ENCODE measurements around the gene GRIN1.

The GRIN1 gene

GRCh38 chr9:137176302-137177182 lies 37.6 kb downstream of the GRIN1 start:
- Histone ChIP-seq H3K36me3 (replicated peaks in 1 of 2; ENCODE audit: control insufficient read depth in 2 of 2, insufficient read depth in 2 of 2, low read length in 2 of 2) (peaks cover 13 to 34% of the 10 kb centered on the region in 2 donors), H3K4me2 (ENCODE audit: insufficient read depth, low read length, poor library complexity, severe bottlenecking) (no peak overlapping the region), H2AK5ac (ENCODE audit: low read depth, low read length) (no peak overlapping the region), H3K23ac (ENCODE audit: low read depth, low read length, poor library complexity) (peak overlapping the region; percentile 92), H3K18ac (ENCODE audit: low read length) (no peak overlapping the region), H2BK12ac (ENCODE audit: low read length) (no peak overlapping the region), H3K79me1 (ENCODE audit: low read depth, low read length) (peaks cover 8% of the 10 kb centered on the region), H3K4me3 (ENCODE audit: low read length in 2 of 2) (no peak overlapping the region), H4K8ac (ENCODE audit: low read depth, low read length) (no peak overlapping the region), H2AFZ (ENCODE audit: low read length) (no peak overlapping the region), H4K91ac (ENCODE audit: low read depth, low read length, poor library complexity) (no peak overlapping the region), H3K4me1 (ENCODE audit: control insufficient read depth in 2 of 2, insufficient read depth in 1 of 2, low read depth in 1 of 2, low read length in 2 of 2) (peaks cover 0 to 5% of the 10 kb centered on the region in 2 donors), H2BK5ac (ENCODE audit: low read length) (no peak overlapping the region), H3K14ac (ENCODE audit: low read length) (no peak overlapping the region), H2BK120ac (ENCODE audit: low read depth, low read length) (no peak overlapping the region), H3K9me3 (replicated peaks in 1 of 2; ENCODE audit: control insufficient read depth in 2 of 2, insufficient read depth in 1 of 2, low read depth in 1 of 2, low read length in 2 of 2) (no peaks in the 10 kb centered on the region), H3K4ac (ENCODE audit: low read length) (no peak overlapping the region), H3K27ac (replicated peaks; ENCODE audit: low read length) (no peak overlapping the region), H3K27me3 (ENCODE audit: control insufficient read depth in 3 of 3, insufficient read depth in 3 of 3, low read depth in 1 of 3, low read length in 3 of 3) (peaks cover 0 to 18% (median 10%) of the 10 kb centered on the region in 3 experiments), H2BK15ac (ENCODE audit: low read length) (no peak overlapping the region), H3K9ac (ENCODE audit: low read depth, low read length, poor library complexity) (no peak overlapping the region)
- no CpG with 5 or more reads among the region's 17 CpGs for WGBS, 2 donors (ENCODE audit: extremely low coverage in 2 of 2, insufficient read length in 2 of 2, insufficient replicate concordance in 1 of 2)
- DNase-seq (ENCODE audit: low spot score) = no peak

GRCh38 chr9:137178201-137178938 lies 39.4 kb downstream of the GRIN1 start:
- no peak for DNase-seq (ENCODE audit: low spot score)
- Histone ChIP-seq H3K4me2 (ENCODE audit: insufficient read depth, low read length, poor library complexity, severe bottlenecking) (peak overlapping the region; percentile 2), H3K9ac (ENCODE audit: low read depth, low read length, poor library complexity) (no peak overlapping the region), H3K4ac (ENCODE audit: low read length) (no peak overlapping the region), H3K18ac (ENCODE audit: low read length) (no peak overlapping the region), H3K9me3 (replicated peaks in 1 of 2; ENCODE audit: control insufficient read depth in 2 of 2, insufficient read depth in 1 of 2, low read depth in 1 of 2, low read length in 2 of 2) (no peaks in the 10 kb centered on the region), H2AFZ (ENCODE audit: low read length) (no peak overlapping the region), H3K27ac (replicated peaks; ENCODE audit: low read length) (no peak overlapping the region), H3K14ac (ENCODE audit: low read length) (no peak overlapping the region), H2BK120ac (ENCODE audit: low read depth, low read length) (no peak overlapping the region), H2BK12ac (ENCODE audit: low read length) (no peak overlapping the region), H2AK5ac (ENCODE audit: low read depth, low read length) (no peak overlapping the region), H3K27me3 (ENCODE audit: control insufficient read depth in 3 of 3, insufficient read depth in 3 of 3, low read depth in 1 of 3, low read length in 3 of 3) (peaks cover 0 to 8% (median 7%) of the 10 kb centered on the region in 3 experiments), H3K36me3 (replicated peaks in 1 of 2; ENCODE audit: control insufficient read depth in 2 of 2, insufficient read depth in 2 of 2, low read length in 2 of 2) (peaks cover 23 to 48% of the 10 kb centered on the region in 2 donors), H4K91ac (ENCODE audit: low read depth, low read length, poor library complexity) (no peak overlapping the region), H2BK5ac (ENCODE audit: low read length) (no peak overlapping the region), H3K4me1 (ENCODE audit: control insufficient read depth in 2 of 2, insufficient read depth in 1 of 2, low read depth in 1 of 2, low read length in 2 of 2) (peaks cover 0 to 5% of the 10 kb centered on the region in 2 donors), H3K23ac (ENCODE audit: low read depth, low read length, poor library complexity) (no peak overlapping the region), H3K4me3 (ENCODE audit: low read length in 2 of 2) (no peak overlapping the region), H3K79me1 (ENCODE audit: low read depth, low read length) (peaks cover 8% of the 10 kb centered on the region), H2BK15ac (ENCODE audit: low read length) (no peak overlapping the region), H4K8ac (ENCODE audit: low read depth, low read length) (no peak overlapping the region)
- WGBS, 2 donors (ENCODE audit: extremely low coverage in 2 of 2, insufficient read length in 2 of 2, insufficient replicate concordance in 1 of 2) = no CpG with 5 or more reads among the region's 23 CpGs

- no peak overlapping the region for H4K8ac ChIP-seq (ENCODE audit: low read depth, low read length)
- no peak overlapping the region for H2BK120ac ChIP-seq (ENCODE audit: low read depth, low read length)
- H4K91ac ChIP-seq (ENCODE audit: low read depth, low read length, poor library complexity) = no peak overlapping the region
- no CpG with 5 or more reads among the region's 19 CpGs for WGBS, 2 donors (ENCODE audit: extremely low coverage in 2 of 2, insufficient read length in 2 of 2, insufficient replicate concordance in 1 of 2)
- H3K27ac ChIP-seq (replicated peaks; ENCODE audit: low read length) = no peak overlapping the region
- H3K27me3 ChIP-seq (ENCODE audit: control insufficient read depth in 3 of 3, insufficient read depth in 3 of 3, low read depth in 1 of 3, low read length in 3 of 3) = peaks cover 0 to 6% (median 1%) of the 10 kb centered on the region in 3 experiments
- no peak overlapping the region for H3K4me2 ChIP-seq (ENCODE audit: insufficient read depth, low read length, poor library complexity, severe bottlenecking)
- peaks cover 29 to 55% of the 10 kb centered on the region in 2 donors for H3K36me3 ChIP-seq (replicated peaks in 1 of 2; ENCODE audit: control insufficient read depth in 2 of 2, insufficient read depth in 2 of 2, low read length in 2 of 2)
- no peak overlapping the region for H3K9ac ChIP-seq (ENCODE audit: low read depth, low read length, poor library complexity)
- no peak overlapping the region for H3K23ac ChIP-seq (ENCODE audit: low read depth, low read length, poor library complexity)
- H2BK5ac ChIP-seq (ENCODE audit: low read length) = no peak overlapping the region
- H3K18ac ChIP-seq (ENCODE audit: low read length) = no peak overlapping the region
- H3K79me1 ChIP-seq (ENCODE audit: low read depth, low read length) = peaks cover 8% of the 10 kb centered on the region
- no peak overlapping the region for H2BK12ac ChIP-seq (ENCODE audit: low read length)
- no peaks in the 10 kb centered on the region for H3K9me3 ChIP-seq (replicated peaks in 1 of 2; ENCODE audit: control insufficient read depth in 2 of 2, insufficient read depth in 1 of 2, low read depth in 1 of 2, low read length in 2 of 2)
- no peak overlapping the region for H2BK15ac ChIP-seq (ENCODE audit: low read length)
- no peak overlapping the region for H3K4ac ChIP-seq (ENCODE audit: low read length)
- H2AFZ ChIP-seq (ENCODE audit: low read length) = no peak overlapping the region
- no peak overlapping the region for H3K14ac ChIP-seq (ENCODE audit: low read length)
- H3K4me1 ChIP-seq (ENCODE audit: control insufficient read depth in 2 of 2, insufficient read depth in 1 of 2, low read depth in 1 of 2, low read length in 2 of 2) = peaks cover 0 to 5% of the 10 kb centered on the region in 2 donors
- DNase-seq (ENCODE audit: low spot score) = no peak
- peak overlapping the region in 1 of 2 donors; percentile 42 for H3K4me3 ChIP-seq (ENCODE audit: low read length in 2 of 2)
- H2AK5ac ChIP-seq (ENCODE audit: low read depth, low read length) = no peak overlapping the region
These were observed 40.1 kb downstream of the GRIN1 start for GRCh38 chr9:137178939-137179630.

Measured in neuronal stem cell (in vitro differentiated cells).